HG02970 (cell line): ENCODE measurements around the gene WDR54.
"Not testable (repeated sequence)": the region's sequence is repeated elsewhere in the genome, so short reads cannot be mapped to it uniquely, and the experiment has no call there.

Experiments used
- ATAC-seq: cut with Tn5 transposase; IDR thresholded peaks from one replicate; pipeline ENCODE4 v1.9.1; 2021; ENCODE audit warnings: mild to moderate bottlenecking, moderate library complexity, moderate number of reproducible peaks; ENCODE audit not compliant: unreplicated experiment, low FRiP score

WDR54 gene

GRCh38 chr2:74401891-74402290 lies 19.6 kb upstream of the WDR54 start:
- ATAC-seq: no peak

GRCh38 chr2:74406035-74406434 lies 15.5 kb upstream of the WDR54 start:
- ATAC-seq: no peak

- no peak for ATAC-seq
Measured at GRCh38 chr2:74407682-74408081, 13.8 kb upstream of the WDR54 start.

GRCh38 chr2:74413001-74413698 lies 8.4 kb upstream of the WDR54 start:
- no peak for ATAC-seq

GRCh38 chr2:74414441-74414840 lies 7.1 kb upstream of the WDR54 start:
- ATAC-seq: no peak

GRCh38 chr2:74414881-74415761 lies 6.4 kb upstream of the WDR54 start:
- ATAC-seq: no peak

- no peak for ATAC-seq
Measured at GRCh38 chr2:74415762-74416395, 5.7 kb upstream of the WDR54 start.

GRCh38 chr2:74416778-74417177 lies 4.8 kb upstream of the WDR54 start:
- ATAC-seq: no peak

- no peak for ATAC-seq
Measured at GRCh38 chr2:74417197-74417596, 4.3 kb upstream of the WDR54 start.

GRCh38 chr2:74417763-74418162 lies 3.8 kb upstream of the WDR54 start:
- ATAC-seq: no peak

GRCh38 chr2:74418312-74418711 lies 3.2 kb upstream of the WDR54 start:
- no peak for ATAC-seq

GRCh38 chr2:74419345-74419744 lies 2.2 kb upstream of the WDR54 start:
- no peak for ATAC-seq

GRCh38 chr2:74420006-74420405 lies 1.5 kb upstream of the WDR54 start:
- no peak for ATAC-seq

- not testable (repeated sequence) for ATAC-seq
Measured at GRCh38 chr2:74420443-74421103, 957 bp upstream of the WDR54 start.

- ATAC-seq: no peak
Measured at GRCh38 chr2:74423231-74424095, 1.9 kb downstream of the WDR54 start.

GRCh38 chr2:74424139-74424992 lies 2.8 kb downstream of the WDR54 start:
- no peak for ATAC-seq

GRCh38 chr2:74424995-74425406 lies 3.5 kb downstream of the WDR54 start:
- no peak for ATAC-seq

- ATAC-seq: no peak
Measured at GRCh38 chr2:74425523-74425922, 4.0 kb downstream of the WDR54 start.

GRCh38 chr2:74426181-74426758 lies 4.7 kb downstream of the WDR54 start:
- no peak for ATAC-seq
